Stimulated activated CD8-positive, alpha-beta memory T cell treated with anti-CD3 and anti-CD28 coated beads, Interleukin-7, amount 100 ng/mL, for 4 hours (primary cell): ENCODE measurements around the gene GLIPR1L1.
A peak's percentile ranks its signal among the peaks of the same experiment; 100 is the strongest.

ENCODE experiments used
- DNase-seq, 2 donors: peaks; one replicate each; pipeline ENCODE4 v3.0.0-alpha.2; 2020; ENCODE audit warnings: low read depth in 2 of 2

GLIPR1L1 gene

GRCh38 chr12:75350413-75350812, 15.9 kb downstream of the GLIPR1L1 start:
- DNase-seq, result no peak

DNA sequence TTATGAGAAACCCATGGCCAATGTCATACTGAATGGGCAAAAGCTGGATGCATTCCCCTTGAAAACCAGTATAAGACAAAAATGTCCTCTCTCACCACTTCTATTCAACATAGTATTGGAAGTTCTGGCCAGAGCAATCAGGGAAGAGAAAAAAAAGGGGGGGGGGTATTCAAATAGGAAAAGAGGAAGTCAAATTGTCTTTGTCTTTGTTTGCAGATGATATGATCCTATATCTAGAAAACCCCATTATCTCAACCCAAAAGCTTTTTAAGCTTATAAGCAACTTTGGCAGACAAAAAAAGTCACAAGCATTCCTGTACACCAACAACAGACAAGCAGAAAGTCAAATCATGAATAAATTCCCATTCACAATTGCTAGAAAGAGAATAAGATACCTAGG, 19.5 kb downstream of the GLIPR1L1 start:
- DNase-seq, result no peak

DNA sequence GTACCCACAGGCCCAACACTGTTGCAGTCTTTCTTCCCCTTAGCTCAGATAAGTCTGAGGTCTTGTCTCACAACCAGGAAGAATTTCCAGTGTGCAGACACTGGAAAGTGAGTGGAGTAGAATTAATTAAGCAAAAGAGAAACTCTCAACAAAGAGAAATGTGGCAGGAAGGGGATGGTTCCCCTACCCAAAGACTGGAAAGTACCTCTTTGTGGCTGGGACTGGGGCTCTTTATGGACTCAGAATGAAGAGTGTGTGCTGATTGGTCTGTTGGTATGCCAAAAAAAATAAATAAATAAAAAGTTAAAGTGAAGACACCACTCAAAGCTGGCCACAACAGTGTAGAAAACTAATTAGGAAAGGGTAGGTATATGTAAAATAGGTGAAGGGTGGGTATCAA, 26.4 kb downstream of the GLIPR1L1 start:
- no peak for DNase-seq

GRCh38 chr12:75361408-75361807, 26.9 kb downstream of the GLIPR1L1 start:
- DNase-seq, result no peak

- no peak for DNase-seq
Measured at GRCh38 chr12:75364919-75365318, 30.4 kb downstream of the GLIPR1L1 start.

- DNase-seq, result no peak
Measured at GRCh38 chr12:75366629-75367028, 32.2 kb downstream of the GLIPR1L1 start.

DNA sequence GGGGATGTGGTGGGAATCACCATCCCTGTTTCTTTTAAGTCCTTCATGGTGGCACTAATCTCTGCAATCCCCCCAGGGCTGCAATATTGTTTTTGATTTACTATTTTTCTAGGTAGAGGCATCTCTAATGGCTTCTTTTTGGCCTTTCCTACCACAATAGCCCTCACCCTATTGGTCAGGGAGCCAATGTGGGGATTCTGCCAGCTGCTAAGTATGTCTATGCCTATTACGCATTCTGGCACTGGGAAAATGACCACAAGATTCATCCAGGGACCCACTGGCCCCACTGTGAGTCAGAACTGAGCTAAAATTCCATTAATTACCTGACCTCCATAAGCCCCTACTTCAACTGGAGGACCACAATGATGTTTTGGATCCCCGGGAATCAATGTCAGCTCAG, 40.5 kb downstream of the GLIPR1L1 start:
- no peak for DNase-seq

DNA sequence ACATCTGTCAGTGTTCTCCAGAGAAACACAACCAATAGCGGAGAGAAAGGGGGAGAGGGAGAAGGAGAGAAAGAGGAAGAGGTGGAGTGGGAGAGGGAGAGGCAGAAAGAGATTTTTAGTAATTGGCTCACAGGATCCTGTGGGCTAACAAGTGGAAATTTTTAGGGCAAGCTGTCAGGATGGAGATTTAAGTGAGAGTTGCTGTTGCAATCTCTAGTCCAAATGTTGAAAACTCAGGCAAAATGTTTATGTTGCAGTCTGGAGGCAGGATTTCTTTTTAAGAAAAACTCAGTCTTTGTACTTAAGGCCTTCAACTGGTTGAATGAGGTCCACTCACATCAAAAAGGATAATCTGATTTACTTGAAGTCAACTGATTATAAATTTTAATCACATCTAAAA, 43.9 kb downstream of the GLIPR1L1 start:
- no peak for DNase-seq

DNA sequence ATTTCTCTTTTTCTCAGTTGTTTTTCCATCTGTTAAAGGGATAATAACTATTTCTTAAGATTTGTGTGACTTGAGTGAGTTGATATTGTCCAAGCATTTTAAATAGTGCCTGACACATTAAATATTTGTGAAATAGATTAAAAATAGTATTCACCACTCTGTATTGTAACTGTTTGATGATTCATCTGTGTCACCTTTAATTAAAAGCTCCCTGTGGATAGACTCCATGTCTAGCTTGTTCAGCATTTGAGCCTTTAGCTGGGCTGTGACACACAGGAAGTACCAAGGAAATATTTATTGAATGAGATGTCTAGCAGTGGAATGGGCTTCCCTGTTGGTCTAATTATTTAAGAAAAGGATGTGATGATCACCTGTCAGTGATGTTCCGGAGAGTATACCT, 54.6 kb downstream of the GLIPR1L1 start:
- no peak for DNase-seq

DNA sequence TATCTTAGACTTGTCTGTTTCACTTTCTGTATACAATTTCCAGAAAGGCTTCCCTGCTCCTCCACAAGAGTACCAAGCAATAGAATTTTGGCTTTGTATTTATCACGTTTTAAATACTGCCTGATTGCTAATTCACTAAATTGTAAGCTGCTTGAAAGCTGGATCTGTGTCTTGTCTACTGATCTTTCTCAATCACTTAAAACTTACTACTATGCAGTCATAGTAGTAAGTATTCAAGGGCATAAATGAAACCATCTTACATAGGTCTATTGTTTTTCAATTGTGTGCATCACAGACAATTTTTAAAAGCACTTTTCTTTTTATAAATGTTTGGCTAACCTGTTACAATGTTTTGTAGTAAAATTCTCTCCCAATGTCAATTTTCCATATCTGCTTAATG, 55.2 kb downstream of the GLIPR1L1 start:
- DNase-seq, result no peak

- no peak for DNase-seq
Measured at GRCh38 chr12:75390156-75390898, 55.9 kb downstream of the GLIPR1L1 start.

DNA sequence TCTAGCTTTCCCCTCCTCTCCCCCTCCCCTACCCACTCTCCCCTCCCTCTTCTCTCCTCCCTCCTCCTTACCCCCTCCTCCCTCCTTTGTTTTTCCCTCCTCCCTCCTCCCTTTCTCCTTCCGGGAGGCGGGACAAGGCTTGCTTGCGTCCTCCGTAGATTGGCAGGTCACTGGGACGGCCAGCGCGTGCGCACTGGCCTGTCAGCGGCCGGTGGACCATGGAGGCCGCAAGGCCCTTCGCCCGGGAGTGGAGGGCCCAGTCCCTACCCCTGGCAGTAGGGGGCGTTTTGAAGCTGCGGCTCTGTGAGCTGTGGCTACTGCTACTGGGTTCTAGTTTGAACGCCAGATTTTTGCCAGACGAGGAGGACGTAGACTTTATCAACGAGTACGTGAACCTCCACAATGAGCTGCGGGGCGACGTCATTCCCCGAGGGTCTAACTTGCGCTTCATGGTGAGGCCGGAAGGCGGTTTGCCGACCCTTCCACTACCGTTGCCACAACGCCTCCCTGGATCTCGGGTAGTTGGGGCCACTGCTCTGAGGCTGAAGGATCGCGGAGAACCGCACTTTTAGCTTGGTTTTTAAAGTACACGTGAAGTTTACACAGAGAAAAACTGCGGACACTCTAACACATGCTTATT, 56.5 kb downstream of the GLIPR1L1 start, which contains the start of gene GLIPR1L2:
TSS of gene GLIPR1L2 (plus strand) at position 191 of the 640 bp plus-strand sequence. CDS start at position 219, 28 bp downstream.
- peak; percentile 80 to 84 for DNase-seq

GRCh38 chr12:75404231-75404630, 69.8 kb downstream of the GLIPR1L1 start:
- DNase-seq, result no peak

DNA sequence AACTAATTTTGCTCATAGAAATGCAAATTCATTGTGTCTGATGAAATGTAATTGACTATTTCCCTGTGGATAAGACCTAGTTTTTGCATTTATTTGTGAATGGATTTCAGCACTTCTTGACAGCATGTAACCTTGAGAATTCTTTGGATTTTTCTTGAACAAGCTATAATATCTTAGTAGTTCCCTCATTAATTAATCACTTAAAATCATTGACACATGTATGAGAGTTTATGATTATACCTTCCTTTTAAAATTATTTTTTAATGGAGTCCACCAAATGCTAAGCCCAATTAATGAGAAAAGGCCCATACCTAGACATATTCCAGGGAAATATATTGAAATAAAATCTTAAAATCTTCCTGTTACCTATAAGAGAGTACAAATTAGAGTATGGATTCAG, 73.2 kb downstream of the GLIPR1L1 start:
- no peak for DNase-seq

DNA sequence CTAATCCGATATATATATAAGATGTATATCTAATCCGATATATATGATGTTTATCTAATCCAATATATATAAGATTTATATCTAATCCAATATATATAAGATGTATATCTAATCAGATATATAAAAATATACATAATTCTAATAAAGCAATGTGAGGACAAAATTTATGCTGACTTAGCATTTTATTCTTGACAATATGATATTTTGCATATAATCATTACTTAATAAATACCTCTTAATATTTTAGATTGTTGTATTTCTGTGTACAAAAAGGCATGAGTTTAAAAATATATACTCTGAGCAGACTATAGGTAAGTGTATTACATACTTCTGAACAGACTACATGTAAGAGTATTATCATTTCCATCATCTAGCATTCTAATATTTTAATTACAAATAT, 75.4 kb downstream of the GLIPR1L1 start:
- DNase-seq, result no peak

GRCh38 chr12:75414671-75415070, 80.2 kb downstream of the GLIPR1L1 start:
- no peak for DNase-seq

GRCh38 chr12:75419841-75420240, 85.4 kb downstream of the GLIPR1L1 start:
- DNase-seq, result no peak
